ENCODE results near the gene ACSBG1.

Gene ACSBG1

DNA sequence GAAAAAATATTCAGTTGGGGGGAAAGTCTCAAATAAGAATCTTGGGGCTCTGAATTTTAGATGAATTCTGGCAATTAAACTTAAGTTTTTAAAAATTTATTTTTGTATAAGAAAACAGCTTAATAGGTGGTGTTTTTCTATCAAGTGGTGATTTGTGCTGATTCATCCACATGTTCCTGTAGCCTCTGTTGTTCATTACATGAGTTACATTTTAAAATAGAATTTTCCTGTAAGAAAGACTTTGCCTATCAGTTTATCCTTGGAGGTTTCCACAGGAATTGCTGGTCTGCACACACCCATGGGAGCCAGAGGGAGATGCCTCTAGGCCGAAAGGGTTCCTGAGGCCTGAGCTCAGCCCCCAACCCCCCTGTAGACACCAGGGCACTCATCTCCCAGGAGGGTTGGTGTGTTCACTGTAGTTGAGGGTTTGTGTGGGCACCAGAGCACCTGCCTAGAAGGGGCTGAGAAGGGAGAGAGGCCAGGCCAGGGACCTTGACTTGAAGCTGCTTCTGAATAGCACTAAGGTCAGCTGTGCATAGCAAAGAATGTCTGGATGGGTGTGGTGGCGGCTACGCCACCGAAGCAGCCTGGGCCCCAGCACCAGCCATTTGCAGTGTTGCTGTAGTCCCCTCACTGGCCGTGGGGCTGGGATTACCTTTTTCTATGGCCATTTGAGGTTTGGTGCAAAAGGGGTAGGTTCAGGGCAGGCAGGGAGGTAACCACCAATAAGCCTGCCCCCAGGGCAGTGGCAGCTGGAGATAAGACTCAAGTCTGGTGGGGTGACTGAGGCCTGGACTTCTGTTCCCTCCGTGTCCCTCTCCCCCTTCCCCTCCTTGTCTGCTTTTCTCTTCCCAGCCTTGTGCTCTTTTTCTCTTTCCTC, 41.9 kb upstream of the ACSBG1 start:
- Histone ChIP-seq H2AFZ (ENCODE audit: low read depth, low read length) (no peak overlapping the region), H3K27me3 (ENCODE audit: insufficient read depth, low read length, poor library complexity) (no peaks in the 10 kb centered on the region), H3K9ac (ENCODE audit: low read depth, low read length) (no peak overlapping the region)

DNA sequence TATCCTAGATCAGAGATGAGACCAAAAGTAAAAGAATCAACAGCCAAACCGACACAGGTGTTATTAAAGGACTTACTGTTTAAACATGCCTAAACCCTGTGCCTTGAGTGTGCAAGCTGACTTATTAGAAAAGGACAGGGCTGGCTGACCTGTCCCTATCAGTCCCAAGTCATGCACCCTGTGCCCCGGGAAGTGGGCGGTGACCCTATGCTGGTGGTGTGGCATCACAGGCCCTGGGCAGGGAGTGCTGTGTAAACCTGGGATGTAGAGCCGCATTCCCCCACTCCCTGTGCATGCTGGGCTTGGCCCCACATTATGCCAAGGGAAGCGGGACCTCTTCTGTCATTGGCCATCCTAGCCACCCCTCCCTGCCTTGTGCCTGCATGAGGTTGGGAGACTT, 40.6 kb upstream of the ACSBG1 start:
- no peak for TF ChIP-seq EZH2 (IDR thresholded peaks at IDR 0.05; ENCODE audit: borderline replicate concordance, low read depth, low read length, severe bottlenecking)
- TF ChIP-seq, protein P1, sequence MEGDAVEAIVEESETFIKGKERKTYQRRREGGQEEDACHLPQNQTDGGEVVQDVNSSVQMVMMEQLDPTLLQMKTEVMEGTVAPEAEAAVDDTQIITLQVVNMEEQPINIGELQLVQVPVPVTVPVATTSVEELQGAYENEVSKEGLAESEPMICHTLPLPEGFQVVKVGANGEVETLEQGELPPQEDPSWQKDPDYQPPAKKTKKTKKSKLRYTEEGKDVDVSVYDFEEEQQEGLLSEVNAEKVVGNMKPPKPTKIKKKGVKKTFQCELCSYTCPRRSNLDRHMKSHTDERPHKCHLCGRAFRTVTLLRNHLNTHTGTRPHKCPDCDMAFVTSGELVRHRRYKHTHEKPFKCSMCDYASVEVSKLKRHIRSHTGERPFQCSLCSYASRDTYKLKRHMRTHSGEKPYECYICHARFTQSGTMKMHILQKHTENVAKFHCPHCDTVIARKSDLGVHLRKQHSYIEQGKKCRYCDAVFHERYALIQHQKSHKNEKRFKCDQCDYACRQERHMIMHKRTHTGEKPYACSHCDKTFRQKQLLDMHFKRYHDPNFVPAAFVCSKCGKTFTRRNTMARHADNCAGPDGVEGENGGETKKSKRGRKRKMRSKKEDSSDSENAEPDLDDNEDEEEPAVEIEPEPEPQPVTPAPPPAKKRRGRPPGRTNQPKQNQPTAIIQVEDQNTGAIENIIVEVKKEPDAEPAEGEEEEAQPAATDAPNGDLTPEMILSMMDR (IDR thresholded peaks at IDR 0.05; ENCODE audit: borderline replicate concordance, extremely low read depth, low read length, poor library complexity, severe bottlenecking) = no peak
- Histone ChIP-seq H3K9ac (ENCODE audit: low read depth, low read length) (no peak overlapping the region), H3K27ac (ENCODE audit: low read length) (no peak overlapping the region), H3K4me1 (ENCODE audit: insufficient read depth, low read length) (no peaks in the 10 kb centered on the region), H3K36me3 (ENCODE audit: insufficient read depth, low read length) (peaks cover 10% of the 10 kb centered on the region), H3K4me2 (ENCODE audit: insufficient read depth, low read length) (no peak overlapping the region), H3K9me3 (ENCODE audit: insufficient read depth, low read length, severe bottlenecking) (no peaks in the 10 kb centered on the region), H3K4me3 (ENCODE audit: low read depth in 1 of 2, low read length in 2 of 2) (no peak overlapping the region), H2AFZ (ENCODE audit: low read depth, low read length) (no peak overlapping the region), H3K27me3 (ENCODE audit: insufficient read depth, low read length, poor library complexity) (no peaks in the 10 kb centered on the region), H4K20me1 (ENCODE audit: insufficient read depth, low read length) (no peaks in the 10 kb centered on the region), H3K79me2 (ENCODE audit: insufficient read depth, low read length) (no peaks in the 10 kb centered on the region)
- ATAC-seq (ENCODE audit: insufficient read depth, low read depth) = no peak
- no peak for DNase-seq

More for the DNA sequence above, 41.9 kb upstream of the ACSBG1 start:
- ATAC-seq (ENCODE audit: insufficient read depth, low read depth) = no peak
- Histone ChIP-seq H3K4me2 (ENCODE audit: insufficient read depth, low read length) (no peak overlapping the region), H3K9me3 (ENCODE audit: insufficient read depth, low read length, severe bottlenecking) (no peaks in the 10 kb centered on the region), H3K4me3 (ENCODE audit: low read depth in 1 of 2, low read length in 2 of 2) (no peak overlapping the region), H4K20me1 (ENCODE audit: insufficient read depth, low read length) (no peaks in the 10 kb centered on the region), H3K4me1 (ENCODE audit: insufficient read depth, low read length) (no peaks in the 10 kb centered on the region), H3K27ac (ENCODE audit: low read length) (no peak overlapping the region), H3K79me2 (ENCODE audit: insufficient read depth, low read length) (no peaks in the 10 kb centered on the region), H3K36me3 (ENCODE audit: insufficient read depth, low read length) (peaks cover 17% of the 10 kb centered on the region)
- no peak for DNase-seq
- TF ChIP-seq, protein P1 (IDR thresholded peaks at IDR 0.05; ENCODE audit: borderline replicate concordance, extremely low read depth, low read length, poor library complexity, severe bottlenecking) = no peak
- no peak for TF ChIP-seq EZH2 (IDR thresholded peaks at IDR 0.05; ENCODE audit: borderline replicate concordance, low read depth, low read length, severe bottlenecking)

DNA sequence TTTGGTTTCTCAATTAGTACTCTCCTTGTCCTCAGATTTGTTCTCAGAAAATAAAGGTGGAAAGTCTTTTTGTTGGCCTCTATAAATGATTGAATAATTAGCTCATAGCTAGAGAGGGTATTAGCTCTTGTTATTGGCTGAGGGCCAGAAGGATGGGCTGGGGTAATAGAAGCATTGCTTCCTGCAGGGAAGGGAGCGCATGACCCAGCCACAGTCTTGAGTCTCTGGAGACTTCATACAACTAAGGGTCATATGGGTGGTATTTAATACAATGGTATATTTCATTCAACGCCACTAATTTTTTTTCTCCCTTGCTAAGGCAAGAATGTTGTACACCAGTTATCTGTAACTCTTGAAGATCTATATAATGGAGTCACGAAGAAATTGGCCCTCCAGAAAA, 38.4 kb upstream of the ACSBG1 start:
- H3K36me3 ChIP-seq (ENCODE audit: insufficient read depth, low read length) = no peaks in the 10 kb centered on the region

More for the DNA sequence above, 38.4 kb upstream of the ACSBG1 start:
- TF ChIP-seq EZH2 (IDR thresholded peaks at IDR 0.05; ENCODE audit: borderline replicate concordance, low read depth, low read length, severe bottlenecking) = no peak
- TF ChIP-seq, protein P1 (IDR thresholded peaks at IDR 0.05; ENCODE audit: borderline replicate concordance, extremely low read depth, low read length, poor library complexity, severe bottlenecking) = no peak
- no peak overlapping the region for H3K9ac ChIP-seq (ENCODE audit: low read depth, low read length)
- H2AFZ ChIP-seq (ENCODE audit: low read depth, low read length) = no peak overlapping the region
- H3K4me3 ChIP-seq (ENCODE audit: low read depth in 1 of 2, low read length in 2 of 2) = no peak overlapping the region
- H3K27me3 ChIP-seq (ENCODE audit: insufficient read depth, low read length, poor library complexity) = no peaks in the 10 kb centered on the region
- DNase-seq (no peak), ATAC-seq (ENCODE audit: insufficient read depth, low read depth) (no peak)
- H3K4me1 ChIP-seq (ENCODE audit: insufficient read depth, low read length) = no peaks in the 10 kb centered on the region
- no peak overlapping the region for H3K27ac ChIP-seq (ENCODE audit: low read length)
- H3K4me2 ChIP-seq (ENCODE audit: insufficient read depth, low read length) = no peak overlapping the region
- H3K9me3 ChIP-seq (ENCODE audit: insufficient read depth, low read length, severe bottlenecking) = no peaks in the 10 kb centered on the region
- H3K79me2 ChIP-seq (ENCODE audit: insufficient read depth, low read length) = no peaks in the 10 kb centered on the region
- H4K20me1 ChIP-seq (ENCODE audit: insufficient read depth, low read length) = no peaks in the 10 kb centered on the region

All from DND-41 (cell line).